PC-3 (cell line): ENCODE data around the gene CSH2.

Experiments
- CTCF ChIP-seq: fragments of 300-600 bp; sonication (generic); conservative IDR thresholded peaks from 2 replicates; pipeline ENCODE4 v1.5.1; 2017; ENCODE audit warnings: antibody characterized with exemption, low read depth, mild to moderate bottlenecking, low read length
- EZH2phosphoT487 ChIP-seq: fragments of 300-600 bp; sonication (generic); IDR thresholded peaks from 2 replicates; pipeline ENCODE4 v1.6.1; 2018; ENCODE audit warnings: mild to moderate bottlenecking, antibody characterized with exemption, low read length, borderline replicate concordance

GRCh38 chr17:63824362-63824761 is 49.1 kb downstream of the CSH2 start:
- TF ChIP-seq CTCF, result no peak
- no peak for TF ChIP-seq EZH2phosphoT487
